ENCODE data around the gene GLCE. TPM values are rescaled to one million over a fixed set of nuclear protein-coding genes. Genes with fewer than 3 reads are reported as not detected.

GLCE gene
- total and polyA plus RNA-seq, 10 of the 15 experiments (the other 5 are each of a cell fraction or from before 2014, with no cell fraction given) = 2.1 to 11.9 (median 2.9) TPM

GRCh38 chr15:69303337-69304181, 143.1 kb downstream of the GLCE start:
- Histone ChIP-seq H2AFZ (ENCODE audit: control insufficient read depth, low read depth, low read length) (no peak overlapping the region), H3K27ac (ENCODE audit: control insufficient read depth, insufficient read depth) (no peak overlapping the region)
- SMC1A ChIA-PET (ENCODE audit: uncharacterized antibody, unreplicated experiment) = no interaction called here

More at GRCh38 chr15:69303337-69304181, 143.1 kb downstream of the GLCE start:
- no peaks in the 10 kb centered on the region for H3K36me3 ChIP-seq (ENCODE audit: control insufficient read depth in 2 of 2, insufficient read depth in 2 of 2, low read length in 1 of 2)
- H3K4me2 ChIP-seq (ENCODE audit: control insufficient read depth, insufficient read depth) = no peak overlapping the region
- intact Hi-C loops (cut with micrococcal nuclease; ENCODE audit: unreplicated experiment) (no loop called here), in situ Hi-C loops (cut with MboI) (no loop called here)
- BruUV-seq (replicated peaks) = no TSS peak
- DNase-seq (ENCODE audit: low read depth, low spot score) (no peak), ATAC-seq (no peak), FAIRE-seq (no peak)
- ChIA-PET CTCF (interaction anchor here (0.6 to 1.4 kb wide), 3 partner anchors 260 to 1399 kb away, joined by 3 to 4 read pairs (median 3); no protein-coding TSS in a partner anchor), RAD21 (ENCODE audit: unreplicated experiment) (no interaction called here), POLR2A (no interaction called here)
- no peaks in the 10 kb centered on the region for H4K20me1 ChIP-seq (ENCODE audit: control insufficient read depth, insufficient read depth)
- no peaks in the 10 kb centered on the region for H3K9me3 ChIP-seq (replicated peaks; ENCODE audit: control insufficient read depth, insufficient read depth, low read length)
- no peaks in the 10 kb centered on the region for H3K79me2 ChIP-seq (ENCODE audit: control insufficient read depth, insufficient read depth, low read length)
- no peak overlapping the region for H3K9ac ChIP-seq (ENCODE audit: control insufficient read depth, insufficient read depth, low read length)
- peaks cover 5 to 8% of the 10 kb centered on the region in 2 experiments for H3K27me3 ChIP-seq (replicated peaks in 1 of 2; ENCODE audit: control insufficient read depth in 2 of 2, insufficient read depth in 2 of 2, low read length in 1 of 2)
- TF ChIP-seq MYC (IDR thresholded peaks at IDR 0.05; ENCODE audit: insufficient read depth, insufficient read length, insufficient replicate concordance, low read length, severe bottlenecking) = no peak
- TF ChIP-seq CTCF (IDR thresholded peaks at IDR 0.05 in 2 of 3, conservative IDR thresholded peaks at IDR 0.05 in 1 of 3; ENCODE audit: control insufficient read depth in 2 of 3, extremely low read depth in 1 of 3, insufficient read depth in 1 of 3, low read depth in 3 of 3, low read length in 3 of 3) = peak in 2 of 3 experiments; percentile 1 to 20; a peak in 2 of 6 replicates
- H3K4me1 ChIP-seq (ENCODE audit: control insufficient read depth, insufficient read depth, low read length) = no peaks in the 10 kb centered on the region
- 43% methylated on average over 6 of the region's 6 CpGs for WGBS (ENCODE audit: insufficient coverage, insufficient replicate concordance, low lambda C conversion rate, missing lambda C conversion rate)
- no peak overlapping the region for H3K4me3 ChIP-seq

Data from GM12878 (cell line).